Activated CD4-positive, alpha-beta T cell treated with anti-CD3 and anti-CD28 coated beads, Interleukin-2, amount 10 ng/mL, durations not matched to agents 7 days and 5 days (primary cell): ENCODE results near the gene AUTS2. TPM values are rescaled to one million over a fixed set of nuclear protein-coding genes. Genes with fewer than 3 reads are reported as not detected.

Source experiments
- CTCF ChIA-PET: fragments of 350-600 bp; sonication (Branson Sonifier 250); formaldehyde crosslinking; loops from one replicate; lab custom pipeline; 2021; ENCODE audit warnings: antibody characterized with exemption; lab: Charles Lee
- POLR2A ChIA-PET: fragments of 350-600 bp; sonication (Branson Sonifier 250); formaldehyde crosslinking; loops from one replicate; lab custom pipeline; 2021; ENCODE audit warnings: antibody characterized with exemption; lab: Charles Lee
- DNase-seq: peaks from one replicate; pipeline ENCODE4 v3.0.0-alpha.2; 2020
- H3K27ac Mint-ChIP-seq: one replicate; pipeline ENCODE4 v1.8.0; 2021; ENCODE audit warnings: mild to moderate bottlenecking, moderate library complexity, mixed read lengths
- H3K27me3 Mint-ChIP-seq: one replicate; pipeline ENCODE4 v1.8.0; 2021; ENCODE audit warnings: mixed read lengths
- H3K36me3 Mint-ChIP-seq: one replicate; pipeline ENCODE4 v1.8.0; 2021; ENCODE audit warnings: low read depth, mixed read lengths
- H3K4me1 Mint-ChIP-seq: one replicate; pipeline ENCODE4 v1.8.0; 2021; ENCODE audit warnings: mixed read lengths
- H3K4me3 Mint-ChIP-seq: one replicate; pipeline ENCODE4 v1.8.0; 2021; ENCODE audit warnings: mild to moderate bottlenecking, moderate library complexity, mixed read lengths
- H3K9me3 Mint-ChIP-seq: one replicate; pipeline ENCODE4 v1.8.0; 2021; ENCODE audit warnings: mixed read lengths
- total RNA-seq, 2 experiments: library from RNA; stranded (reverse); gene quantifications; one replicate each; pipeline ENCODE4 v1.2.3, GENCODE V29; 2021

AUTS2 gene
- total RNA-seq, 2 experiments from 2014 or later = 13.9 to 18.9 TPM

GRCh38 chr7:69796416-69796815, 198.1 kb downstream of the AUTS2 start:
- POLR2A ChIA-PET = no interaction called here

DNA sequence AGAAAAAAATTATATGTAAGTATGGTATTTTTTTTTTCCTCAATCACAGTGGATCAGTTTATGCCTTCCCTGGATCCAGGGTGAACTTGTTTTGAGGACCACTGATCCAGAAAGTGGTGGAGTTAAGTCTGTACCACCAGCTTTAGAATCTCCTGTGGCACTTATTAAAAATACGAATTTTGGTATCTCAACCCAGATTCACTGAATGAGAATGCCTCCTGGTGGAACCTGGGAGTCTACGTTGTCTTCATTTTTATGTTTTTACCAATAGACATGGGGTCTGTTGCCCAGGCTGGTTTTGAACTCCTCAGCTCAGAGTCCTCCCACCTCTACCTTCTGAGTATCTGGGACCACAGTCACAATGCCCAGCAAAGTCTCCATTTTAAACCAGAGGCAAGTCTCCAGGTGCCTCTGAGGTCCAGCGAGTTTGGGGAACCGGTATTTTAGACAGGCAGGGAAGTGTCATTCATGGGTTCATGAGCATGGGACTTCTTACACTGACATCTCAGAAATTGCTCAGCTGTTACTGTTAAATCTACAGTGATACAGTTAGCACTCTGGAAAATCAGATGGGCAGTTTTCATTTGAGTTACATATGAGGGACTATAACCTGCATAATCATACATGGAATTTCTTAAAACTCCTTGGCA, 200.9 kb downstream of the AUTS2 start:
- no peak overlapping the region for H3K27ac Mint-ChIP-seq

More at GRCh38 chr7:69796416-69796815, 198.1 kb downstream of the AUTS2 start:
- Mint-ChIP-seq H3K9me3 (no peaks in the 10 kb centered on the region), H3K27ac (no peak overlapping the region), H3K4me3 (no peak overlapping the region), H3K4me1 (no peaks in the 10 kb centered on the region), H3K27me3 (no peaks in the 10 kb centered on the region), H3K36me3 (no peaks in the 10 kb centered on the region)
- CTCF ChIA-PET = no interaction called here
- DNase-seq = no peak

DNA sequence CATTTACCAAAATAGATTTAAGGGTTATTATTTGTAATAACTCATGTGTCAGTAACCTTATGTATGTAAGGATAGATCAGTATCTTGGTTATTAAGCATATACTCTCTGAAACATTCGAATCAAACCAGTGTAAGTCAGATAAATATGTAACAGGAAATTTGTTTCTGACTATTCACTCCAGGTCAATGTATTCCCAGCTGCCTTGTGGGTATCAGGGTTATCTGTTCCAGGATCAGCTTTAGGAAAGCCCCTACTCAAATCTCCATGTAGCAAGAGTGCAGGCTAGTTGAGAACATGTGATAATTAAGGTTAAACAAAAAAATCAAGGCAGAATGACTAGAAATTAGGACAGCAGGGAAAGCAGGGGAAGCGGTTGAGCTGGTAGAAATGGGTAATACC, 201.7 kb downstream of the AUTS2 start:
- no peaks in the 10 kb centered on the region for H3K27me3 Mint-ChIP-seq
- H3K9me3 Mint-ChIP-seq = no peaks in the 10 kb centered on the region
- CTCF ChIA-PET = no interaction called here
- H3K4me3 Mint-ChIP-seq = no peak overlapping the region
- H3K27ac Mint-ChIP-seq = no peak overlapping the region
- peaks cover 7% of the 10 kb centered on the region for H3K4me1 Mint-ChIP-seq
- no peaks in the 10 kb centered on the region for H3K36me3 Mint-ChIP-seq
- DNase-seq = no peak
- POLR2A ChIA-PET = no interaction called here

More for the DNA sequence above, 200.9 kb downstream of the AUTS2 start:
- Mint-ChIP-seq H3K36me3 (no peaks in the 10 kb centered on the region), H3K27me3 (no peaks in the 10 kb centered on the region), H3K4me1 (peaks cover 2% of the 10 kb centered on the region), H3K9me3 (no peaks in the 10 kb centered on the region), H3K4me3 (no peak overlapping the region)
- CTCF ChIA-PET = no interaction called here
- no peak for DNase-seq
- POLR2A ChIA-PET = no interaction called here

DNA sequence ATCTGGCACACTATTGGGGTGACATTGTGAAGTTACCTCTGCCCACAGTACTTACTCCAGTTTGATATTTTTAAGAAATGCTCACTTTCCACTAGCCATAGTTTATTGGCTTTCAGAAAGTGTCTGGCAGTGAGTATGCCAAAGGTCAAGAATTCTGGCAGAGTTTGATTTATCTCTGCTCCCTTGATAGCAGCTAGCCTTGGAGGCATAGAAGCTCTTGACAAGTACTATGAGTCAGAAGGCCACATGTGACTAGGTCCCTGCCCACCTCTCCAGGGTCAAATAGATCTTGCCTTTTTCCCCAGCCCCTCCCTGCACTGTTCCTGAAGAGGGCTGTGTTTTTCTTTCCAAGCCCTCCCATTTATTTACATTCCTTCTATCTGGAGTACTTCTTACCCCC, 202.2 kb downstream of the AUTS2 start:
- H3K9me3 Mint-ChIP-seq = no peaks in the 10 kb centered on the region
- no peak for DNase-seq
- CTCF ChIA-PET = no interaction called here
- H3K4me1 Mint-ChIP-seq = peaks cover 7% of the 10 kb centered on the region
- no peak overlapping the region for H3K4me3 Mint-ChIP-seq
- no peaks in the 10 kb centered on the region for H3K36me3 Mint-ChIP-seq
- peaks cover 2% of the 10 kb centered on the region for H3K27me3 Mint-ChIP-seq
- no peak overlapping the region for H3K27ac Mint-ChIP-seq
- POLR2A ChIA-PET = no interaction called here

- H3K27me3 Mint-ChIP-seq = peaks cover 2% of the 10 kb centered on the region
- H3K4me1 Mint-ChIP-seq = peaks cover 7% of the 10 kb centered on the region
- ChIA-PET CTCF (no interaction called here), POLR2A (no interaction called here)
- H3K27ac Mint-ChIP-seq = no peak overlapping the region
- H3K9me3 Mint-ChIP-seq = no peaks in the 10 kb centered on the region
- no peaks in the 10 kb centered on the region for H3K36me3 Mint-ChIP-seq
- no peak overlapping the region for H3K4me3 Mint-ChIP-seq
- no peak for DNase-seq
Observed at GRCh38 chr7:69801729-69802682, 203.7 kb downstream of the AUTS2 start.

DNA sequence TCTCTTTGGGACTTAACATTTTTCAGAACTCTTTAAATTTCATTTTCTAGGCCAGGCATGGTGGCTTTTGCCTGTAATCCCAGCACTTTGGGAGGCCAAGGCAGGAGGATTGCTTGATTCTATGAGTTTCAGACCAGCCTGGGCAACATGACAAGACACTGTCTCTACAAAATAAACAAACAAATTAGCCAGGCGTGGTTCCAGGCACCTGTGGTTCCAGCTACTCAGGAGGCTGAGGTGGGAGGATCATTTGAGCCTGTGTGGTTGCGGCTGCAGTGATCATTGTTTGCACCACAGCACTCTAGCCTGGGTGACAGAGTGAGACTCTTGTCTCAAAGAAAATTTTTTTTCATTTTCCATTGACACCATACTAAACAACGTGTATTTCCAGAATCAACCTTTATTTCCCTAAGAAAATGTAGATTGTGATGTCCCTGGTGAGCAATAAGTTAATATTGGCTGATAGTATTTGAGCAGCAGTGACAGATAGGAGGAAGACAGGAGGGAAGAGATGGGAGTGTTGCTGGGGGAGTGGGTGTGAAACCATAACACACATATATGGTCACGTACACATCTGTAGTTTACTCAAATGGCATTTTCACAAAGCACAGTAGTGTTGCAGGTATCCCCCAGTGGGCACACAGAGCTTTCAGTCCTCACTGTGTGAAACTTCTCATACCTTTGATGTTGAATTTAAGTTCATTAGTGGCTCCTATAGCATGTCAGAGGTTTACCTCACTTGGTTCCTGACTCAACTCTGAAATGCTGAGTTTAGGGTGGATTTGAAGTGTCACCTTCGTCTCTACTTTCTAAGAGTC, 205.6 kb downstream of the AUTS2 start:
- ChIA-PET CTCF (no interaction called here), POLR2A (no interaction called here)
- Mint-ChIP-seq H3K27ac (no peak overlapping the region), H3K27me3 (peaks cover 2% of the 10 kb centered on the region), H3K4me1 (peaks cover 7% of the 10 kb centered on the region), H3K36me3 (no peaks in the 10 kb centered on the region), H3K9me3 (no peaks in the 10 kb centered on the region), H3K4me3 (no peak overlapping the region)
- no peak for DNase-seq

DNA sequence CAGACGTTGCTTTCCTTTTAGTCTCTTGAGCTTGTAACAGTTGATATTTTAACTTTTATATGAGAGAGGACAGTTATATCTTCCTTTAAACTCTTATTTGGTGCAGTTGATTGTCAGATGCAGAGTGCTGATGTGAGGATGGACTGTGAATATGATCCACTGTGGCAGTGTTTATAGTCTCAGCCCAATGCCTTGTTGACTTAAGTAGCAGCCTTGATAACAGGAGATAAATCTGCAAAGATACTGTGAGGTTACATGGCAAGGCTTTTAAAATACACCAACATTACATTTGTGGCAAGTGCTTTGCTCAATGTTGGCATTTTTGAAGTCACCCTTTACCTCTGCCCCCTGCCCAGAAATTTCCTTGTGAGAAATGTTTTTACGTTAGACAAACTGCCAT, 206.7 kb downstream of the AUTS2 start:
- Mint-ChIP-seq H3K27me3 (peaks cover 4% of the 10 kb centered on the region), H3K4me3 (no peak overlapping the region), H3K4me1 (peaks cover 7% of the 10 kb centered on the region), H3K9me3 (peaks cover 2% of the 10 kb centered on the region), H3K27ac (no peak overlapping the region), H3K36me3 (no peaks in the 10 kb centered on the region)
- ChIA-PET CTCF (no interaction called here), POLR2A (no interaction called here)
- no peak for DNase-seq

- POLR2A ChIA-PET = no interaction called here
- Mint-ChIP-seq H3K4me3 (no peak overlapping the region), H3K4me1 (peaks cover 7% of the 10 kb centered on the region), H3K36me3 (no peaks in the 10 kb centered on the region), H3K27me3 (peaks cover 5% of the 10 kb centered on the region), H3K9me3 (peaks cover 2% of the 10 kb centered on the region), H3K27ac (no peak overlapping the region)
- DNase-seq = no peak
- CTCF ChIA-PET = no interaction called here
Observed at GRCh38 chr7:69808391-69808790, 210.1 kb downstream of the AUTS2 start.

- H3K4me3 Mint-ChIP-seq = no peak overlapping the region
- no peak for DNase-seq
- peaks cover 2% of the 10 kb centered on the region for H3K9me3 Mint-ChIP-seq
- peaks cover 3% of the 10 kb centered on the region for H3K27me3 Mint-ChIP-seq
- ChIA-PET CTCF (no interaction called here), POLR2A (no interaction called here)
- H3K36me3 Mint-ChIP-seq = no peaks in the 10 kb centered on the region
- H3K27ac Mint-ChIP-seq = no peak overlapping the region
- no peaks in the 10 kb centered on the region for H3K4me1 Mint-ChIP-seq
Observed at GRCh38 chr7:69811476-69812308, 213.4 kb downstream of the AUTS2 start.

- Mint-ChIP-seq H3K4me1 (no peaks in the 10 kb centered on the region), H3K27ac (no peak overlapping the region), H3K4me3 (no peak overlapping the region), H3K9me3 (peaks cover 2% of the 10 kb centered on the region), H3K36me3 (no peaks in the 10 kb centered on the region), H3K27me3 (peaks cover 3% of the 10 kb centered on the region)
- no peak for DNase-seq
- ChIA-PET CTCF (no interaction called here), POLR2A (no interaction called here)
Observed at GRCh38 chr7:69812756-69813155, 214.5 kb downstream of the AUTS2 start.

DNA sequence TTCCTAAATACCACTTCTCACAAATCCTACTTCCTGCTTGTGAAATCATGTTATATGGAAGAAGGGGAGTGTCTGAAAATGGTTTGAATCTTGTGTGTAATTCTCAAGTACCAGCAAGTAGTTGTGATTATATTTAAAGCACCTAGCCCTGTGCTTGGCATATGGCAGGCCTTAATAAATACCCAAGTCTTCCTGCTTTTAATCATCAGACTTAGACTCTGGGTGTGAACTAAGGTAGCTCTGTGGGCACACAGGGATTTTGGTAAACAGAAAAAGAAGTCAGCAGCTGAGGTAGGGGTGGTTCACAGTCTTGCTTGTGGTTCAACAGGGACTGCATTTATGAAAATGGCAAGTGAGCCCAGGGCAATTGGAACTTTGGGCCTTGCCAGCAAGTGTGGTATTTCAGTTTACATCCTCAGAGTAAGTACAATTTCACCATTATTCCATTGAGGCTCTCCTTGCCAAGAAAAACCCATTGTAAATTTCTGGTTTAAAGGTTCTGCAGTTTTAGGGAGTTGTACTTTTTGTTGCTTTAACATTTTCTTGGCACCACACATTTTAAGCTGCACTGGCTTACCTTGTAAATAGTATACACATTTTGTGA, 215.5 kb downstream of the AUTS2 start:
- no peaks in the 10 kb centered on the region for H3K4me1 Mint-ChIP-seq
- ChIA-PET CTCF (no interaction called here), POLR2A (no interaction called here)
- no peak overlapping the region for H3K27ac Mint-ChIP-seq
- peaks cover 7% of the 10 kb centered on the region for H3K27me3 Mint-ChIP-seq
- H3K9me3 Mint-ChIP-seq = peaks cover 2% of the 10 kb centered on the region
- no peak overlapping the region for H3K4me3 Mint-ChIP-seq
- DNase-seq = no peak
- no peaks in the 10 kb centered on the region for H3K36me3 Mint-ChIP-seq

- POLR2A ChIA-PET = no interaction called here
- Mint-ChIP-seq H3K4me1 (no peaks in the 10 kb centered on the region), H3K27ac (no peak overlapping the region), H3K36me3 (no peaks in the 10 kb centered on the region), H3K27me3 (peaks cover 7% of the 10 kb centered on the region), H3K4me3 (no peak overlapping the region), H3K9me3 (peaks cover 2% of the 10 kb centered on the region)
- DNase-seq = no peak
- CTCF ChIA-PET = no interaction called here
Observed at GRCh38 chr7:69814421-69814962, 216.2 kb downstream of the AUTS2 start.
